Activated naive CD4-positive, alpha-beta T cell treated with anti-CD3 and anti-CD28 coated beads, Interleukin-2, amount 50 U/mL, for 16 hours (primary cell): ENCODE results near the gene RAB39B.
"Not testable (repeated sequence)": the region's sequence is repeated elsewhere in the genome, so short reads cannot be mapped to it uniquely, and the experiment has no call there.

Experiments
- DNase-seq: peaks from one replicate; pipeline ENCODE4 v3.0.0-alpha.2; 2020

The RAB39B gene

GRCh38 chrX:155263854-155264628 lies at the start of gene RAB39B:
TSS of gene RAB39B (minus strand) at chrX:155264491. CDS start at chrX:155264288, 203 bp downstream.
- DNase-seq: peak; percentile 77

DNA sequence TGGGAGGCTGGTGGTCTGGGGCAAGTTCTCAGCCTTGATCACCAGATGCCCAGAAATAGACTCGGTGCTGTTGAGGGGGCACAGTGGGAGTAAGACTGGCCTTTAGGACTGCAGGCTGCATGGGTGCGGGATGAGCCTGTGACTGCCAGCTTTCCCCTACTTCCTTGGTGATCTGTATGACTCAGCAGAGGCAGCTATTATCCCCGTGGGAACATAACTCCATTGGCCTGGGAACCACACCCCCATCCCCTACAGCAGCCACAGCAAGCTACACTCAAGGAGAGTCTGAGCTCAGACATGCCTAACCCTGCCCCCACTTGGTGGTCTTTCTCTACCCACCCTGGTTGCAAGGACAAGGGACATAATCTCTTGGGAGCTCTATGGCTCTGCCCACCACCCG lies 49.5 kb upstream of the RAB39B start:
- DNase-seq: no peak

GRCh38 chrX:155293771-155294170 lies 29.5 kb upstream of the RAB39B start:
- no peak for DNase-seq

DNA sequence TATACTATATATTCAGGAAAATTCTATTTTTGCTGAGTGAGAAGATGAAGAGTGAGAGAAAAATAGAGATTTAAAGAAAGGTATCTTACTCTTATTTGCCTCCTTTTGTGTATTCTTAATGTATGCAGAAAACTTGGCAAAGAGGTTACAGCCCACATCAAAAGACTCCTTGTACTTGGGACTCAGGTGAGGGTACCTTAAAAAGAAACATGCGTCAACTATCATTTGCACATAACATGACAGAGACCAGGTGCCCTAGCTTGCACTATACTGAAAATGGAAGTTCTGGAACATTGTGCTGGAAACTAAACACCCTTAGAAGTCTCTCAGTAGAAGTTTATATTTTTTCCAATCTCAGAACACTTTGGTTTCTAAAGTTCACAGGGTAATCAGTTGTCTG lies 15.6 kb upstream of the RAB39B start:
- no peak for DNase-seq

- DNase-seq: no peak
These were observed 6.7 kb upstream of the RAB39B start for GRCh38 chrX:155270969-155271368.

- DNase-seq: not testable (repeated sequence)
These were observed 3.7 kb upstream of the RAB39B start for GRCh38 chrX:155267995-155268394.

GRCh38 chrX:155266439-155266838 lies 2.1 kb upstream of the RAB39B start:
- no peak for DNase-seq

GRCh38 chrX:155262970-155263754 lies 1.1 kb downstream of the RAB39B start:
- no peak for DNase-seq

- DNase-seq: no peak
These were observed 4.5 kb downstream of the RAB39B start for GRCh38 chrX:155259752-155260151.

GRCh38 chrX:155251391-155251790 lies 12.9 kb downstream of the RAB39B start:
- no peak for DNase-seq

- DNase-seq: no peak
These were observed 16.8 kb downstream of the RAB39B start for GRCh38 chrX:155247497-155247896.

DNA sequence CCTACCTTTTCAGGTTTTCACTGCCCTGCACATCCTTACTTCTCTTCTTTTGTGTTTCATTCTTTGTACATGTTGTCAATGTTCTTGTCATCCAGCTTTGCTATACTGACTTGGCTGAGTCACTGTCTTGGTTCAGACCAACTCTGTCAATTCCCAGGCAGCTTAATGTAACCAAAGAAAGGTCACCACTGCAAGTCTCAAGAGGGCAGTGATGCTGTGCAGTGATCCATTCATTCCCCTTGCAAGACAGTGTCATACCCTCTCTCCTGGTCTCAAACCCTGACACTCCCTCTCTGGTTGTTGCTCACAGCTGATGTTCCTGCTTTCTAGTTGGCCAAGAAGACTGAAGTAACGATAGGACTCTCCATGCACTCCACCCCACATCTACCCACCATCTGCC lies 17.5 kb downstream of the RAB39B start:
- no peak for DNase-seq

- no peak for DNase-seq
These were observed 22.0 kb downstream of the RAB39B start for GRCh38 chrX:155242300-155242699.

DNA sequence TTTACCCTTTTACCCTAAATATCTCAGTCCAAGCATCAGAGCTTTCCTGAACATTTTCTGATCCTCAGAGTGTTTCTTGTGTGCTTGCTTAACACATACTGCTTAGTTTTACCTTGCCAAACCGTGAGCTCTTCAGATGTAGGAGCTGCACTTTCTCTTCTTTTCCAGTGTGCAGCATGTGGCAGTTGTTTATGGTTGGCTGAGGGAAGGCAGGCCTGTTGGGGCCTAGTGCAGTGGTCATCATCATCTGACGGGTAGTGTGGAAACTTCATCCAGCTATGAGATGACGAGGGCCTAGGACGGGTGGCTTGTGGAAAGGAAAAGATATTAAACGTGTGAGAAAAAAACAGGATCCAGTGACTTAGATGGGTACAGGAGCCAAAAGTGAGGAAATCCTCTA lies 26.6 kb downstream of the RAB39B start:
- no peak for DNase-seq

GRCh38 chrX:155235891-155236290 lies 28.4 kb downstream of the RAB39B start:
- DNase-seq: no peak

DNA sequence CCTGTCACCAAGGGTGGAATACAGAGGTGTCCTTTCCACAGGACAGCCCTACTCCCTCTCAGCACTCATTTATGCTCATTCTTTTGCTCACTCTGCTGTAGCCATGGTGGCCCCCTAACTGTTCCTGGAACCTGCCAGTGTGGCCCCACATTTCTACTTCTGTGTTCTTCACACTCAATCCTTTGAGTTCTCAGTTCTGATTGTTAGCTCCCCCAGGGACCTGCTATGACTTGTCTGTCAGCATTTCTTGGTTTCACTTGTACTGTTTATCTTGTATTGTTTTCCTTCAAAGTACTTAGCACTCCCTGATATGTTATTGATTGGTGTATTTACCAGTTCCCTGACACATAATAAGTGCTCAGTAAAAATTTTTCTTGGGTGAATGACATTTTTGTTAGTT lies 33.1 kb downstream of the RAB39B start:
- no peak for DNase-seq

GRCh38 chrX:155225774-155226173 lies 38.5 kb downstream of the RAB39B start:
- no peak for DNase-seq

- not testable (repeated sequence) for DNase-seq
These were observed 40.5 kb downstream of the RAB39B start for GRCh38 chrX:155223746-155224145.

DNA sequence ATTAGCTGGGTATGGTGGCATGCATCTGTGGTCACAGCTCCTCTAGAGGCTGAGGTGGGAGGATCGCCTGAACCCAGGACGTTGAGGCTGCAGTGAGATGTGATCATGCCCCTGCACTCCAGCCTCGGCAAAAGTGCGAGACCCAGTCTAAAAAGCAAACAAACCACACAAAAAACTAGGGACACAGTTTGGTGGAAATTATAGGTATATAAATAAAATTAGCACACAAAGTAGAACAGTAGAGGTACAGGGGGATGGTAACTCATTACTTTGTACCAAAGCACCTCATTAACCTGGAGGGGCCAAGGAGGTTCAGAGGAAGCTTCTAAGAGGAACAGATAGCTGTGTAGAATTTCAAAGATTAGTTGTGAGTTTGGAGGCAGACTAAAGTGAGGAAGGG lies 42.9 kb downstream of the RAB39B start:
- DNase-seq: no peak

DNA sequence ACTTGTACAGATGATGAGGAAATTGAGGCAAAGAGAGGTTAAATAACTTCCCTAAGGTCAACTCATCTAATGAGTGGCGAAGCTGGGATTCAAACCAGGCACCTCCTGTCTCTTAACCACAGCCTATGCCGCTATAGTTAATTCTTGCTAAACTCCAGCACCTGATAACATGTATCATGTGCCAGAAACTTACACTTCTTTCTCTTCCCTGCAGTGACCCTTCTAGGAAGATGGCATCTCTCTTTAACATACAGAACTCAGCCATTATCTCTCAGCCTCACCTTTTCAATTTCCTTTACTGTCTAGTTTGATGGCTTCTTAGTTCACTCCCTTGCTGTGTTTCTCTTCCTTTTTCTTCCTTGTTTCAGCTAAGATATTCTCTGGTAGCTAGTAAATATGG lies 45.5 kb downstream of the RAB39B start:
- DNase-seq: no peak

DNA sequence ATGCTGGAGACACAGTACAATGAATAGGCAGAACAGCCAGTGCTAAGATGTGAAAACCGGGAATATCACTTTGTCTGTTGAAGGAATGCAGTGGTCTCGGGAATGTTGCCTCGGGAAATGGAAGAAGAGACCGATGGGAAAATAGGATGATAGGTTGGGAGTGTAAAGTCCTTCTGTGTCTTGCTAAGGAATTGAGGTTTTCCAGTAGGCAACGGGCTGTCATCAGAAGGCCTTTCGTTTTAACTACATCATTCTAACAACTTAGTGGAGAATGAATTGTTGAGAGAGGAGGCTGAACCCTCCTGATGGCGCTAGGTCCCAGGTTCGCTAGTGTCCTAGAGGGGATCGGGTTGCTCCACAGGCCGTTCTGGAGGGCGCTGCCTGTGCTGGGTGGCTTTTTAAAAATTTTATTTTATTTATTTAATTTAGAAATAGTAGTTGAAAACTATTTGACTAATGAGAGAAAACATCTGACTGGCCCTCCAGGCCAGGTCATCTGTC lies 47.3 kb downstream of the RAB39B start:
- DNase-seq: no peak

GRCh38 chrX:155216179-155216939 lies 47.9 kb downstream of the RAB39B start, which contains the start of gene VBP1:
TSS of gene VBP1 (plus strand) at chrX:155216460. CDS start at chrX:155216483, 23 bp downstream.
- DNase-seq: peak; percentile 87
